Mucosa of rectum (tissue), 2 donors: ENCODE data around the gene PARP15.

Experiments
- H3K27ac ChIP-seq, 2 donors: one replicate each; pipeline ENCODE4 v1.7.0; 2013; ENCODE audit warnings: inconsistent platforms in 2 of 2, low read depth in 2 of 2, low read length in 2 of 2
- H3K27me3 ChIP-seq, 2 donors: one replicate each; pipeline ENCODE4 v1.7.0; 2013; ENCODE audit warnings: low read length in 2 of 2; ENCODE audit not compliant: control insufficient read depth in 2 of 2, insufficient read depth in 2 of 2
- H3K36me3 ChIP-seq, 2 donors: one replicate each; pipeline ENCODE4 v1.7.0; 2013; ENCODE audit warnings: low read length in 2 of 2; ENCODE audit not compliant: control insufficient read depth in 2 of 2, insufficient read depth in 2 of 2
- H3K4me1 ChIP-seq, 2 donors: one replicate each; pipeline ENCODE4 v1.7.0; 2013; ENCODE audit warnings: low read length in 2 of 2, mild to moderate bottlenecking in 1 of 2; ENCODE audit not compliant: control insufficient read depth in 2 of 2, insufficient read depth in 2 of 2
- H3K4me3 ChIP-seq, 2 donors: one replicate each; pipeline ENCODE4 v1.7.0; 2013; ENCODE audit warnings: low read length in 2 of 2
- H3K9ac ChIP-seq, 2 donors: one replicate each; pipeline ENCODE4 v1.7.0; 2013; ENCODE audit warnings: low read length in 2 of 2, low read depth in 1 of 2, mild to moderate bottlenecking in 1 of 2
- H3K9me3 ChIP-seq, 2 donors: one replicate each; pipeline ENCODE4 v1.7.0; 2013; ENCODE audit warnings: low read length in 2 of 2; ENCODE audit not compliant: control insufficient read depth in 2 of 2
- donor health status: healthy.
- donor health status: Normal muscosa, but diverticular disease.

PARP15 gene

GRCh38 chr3:122609798-122610559 lies 32.5 kb downstream of the PARP15 start:
- H3K36me3 ChIP-seq: no peaks in the 10 kb centered on the region
- no peaks in the 10 kb centered on the region for H3K4me1 ChIP-seq
- no peaks in the 10 kb centered on the region for H3K9me3 ChIP-seq
- no peaks in the 10 kb centered on the region for H3K27me3 ChIP-seq
- H3K9ac ChIP-seq: no peak overlapping the region
- H3K27ac ChIP-seq: no peak overlapping the region
- no peak overlapping the region for H3K4me3 ChIP-seq

GRCh38 chr3:122612696-122613095 lies 35.2 kb downstream of the PARP15 start:
- H3K27ac ChIP-seq: no peak overlapping the region
- H3K9ac ChIP-seq: no peak overlapping the region
- no peaks in the 10 kb centered on the region for H3K9me3 ChIP-seq
- no peaks in the 10 kb centered on the region for H3K27me3 ChIP-seq
- no peaks in the 10 kb centered on the region for H3K4me1 ChIP-seq
- H3K36me3 ChIP-seq: no peaks in the 10 kb centered on the region
- H3K4me3 ChIP-seq: no peak overlapping the region

- no peaks in the 10 kb centered on the region for H3K36me3 ChIP-seq
- H3K27me3 ChIP-seq: peaks cover 0 to 4% of the 10 kb centered on the region in 2 donors
- no peaks in the 10 kb centered on the region for H3K4me1 ChIP-seq
- H3K4me3 ChIP-seq: no peak overlapping the region
- H3K9ac ChIP-seq: no peak overlapping the region
- H3K9me3 ChIP-seq: no peaks in the 10 kb centered on the region
- no peak overlapping the region for H3K27ac ChIP-seq
These were observed 37.9 kb downstream of the PARP15 start for GRCh38 chr3:122615303-122615702.

- Histone ChIP-seq H3K36me3 (no peaks in the 10 kb centered on the region), H3K4me3 (no peak overlapping the region), H3K9me3 (no peaks in the 10 kb centered on the region), H3K27ac (no peak overlapping the region), H3K9ac (no peak overlapping the region), H3K4me1 (no peaks in the 10 kb centered on the region), H3K27me3 (peaks cover 0 to 4% of the 10 kb centered on the region in 2 donors)
These were observed 41.2 kb downstream of the PARP15 start for GRCh38 chr3:122618614-122619013.

- H3K9ac ChIP-seq: no peak overlapping the region
- H3K27ac ChIP-seq: no peak overlapping the region
- H3K4me3 ChIP-seq: no peak overlapping the region
- no peaks in the 10 kb centered on the region for H3K4me1 ChIP-seq
- H3K36me3 ChIP-seq: no peaks in the 10 kb centered on the region
- no peaks in the 10 kb centered on the region for H3K9me3 ChIP-seq
- peaks cover 0 to 4% of the 10 kb centered on the region in 2 donors for H3K27me3 ChIP-seq
These were observed 41.6 kb downstream of the PARP15 start for GRCh38 chr3:122619040-122619439.

- Histone ChIP-seq H3K9ac (no peak overlapping the region), H3K36me3 (no peaks in the 10 kb centered on the region), H3K4me1 (no peaks in the 10 kb centered on the region), H3K27me3 (peaks cover 0 to 4% of the 10 kb centered on the region in 2 donors), H3K27ac (no peak overlapping the region), H3K4me3 (no peak overlapping the region), H3K9me3 (no peaks in the 10 kb centered on the region)
These were observed 42.9 kb downstream of the PARP15 start for GRCh38 chr3:122620399-122620798.

GRCh38 chr3:122621112-122621511 lies 43.7 kb downstream of the PARP15 start:
- Histone ChIP-seq H3K9ac (no peak overlapping the region), H3K36me3 (no peaks in the 10 kb centered on the region), H3K4me1 (no peaks in the 10 kb centered on the region), H3K4me3 (no peak overlapping the region), H3K27me3 (peaks cover 0 to 4% of the 10 kb centered on the region in 2 donors), H3K27ac (no peak overlapping the region), H3K9me3 (no peaks in the 10 kb centered on the region)

GRCh38 chr3:122623031-122623829 lies 45.8 kb downstream of the PARP15 start:
- H3K9ac ChIP-seq: no peak overlapping the region
- H3K4me3 ChIP-seq: no peak overlapping the region
- peaks cover 0 to 4% of the 10 kb centered on the region in 2 donors for H3K27me3 ChIP-seq
- no peaks in the 10 kb centered on the region for H3K36me3 ChIP-seq
- H3K4me1 ChIP-seq: no peaks in the 10 kb centered on the region
- no peaks in the 10 kb centered on the region for H3K9me3 ChIP-seq
- no peak overlapping the region for H3K27ac ChIP-seq

- no peaks in the 10 kb centered on the region for H3K36me3 ChIP-seq
- no peaks in the 10 kb centered on the region for H3K4me1 ChIP-seq
These were observed 49.2 kb downstream of the PARP15 start for GRCh38 chr3:122626515-122627180.

GRCh38 chr3:122627301-122627700 lies 49.9 kb downstream of the PARP15 start:
- no peak overlapping the region for H3K27ac ChIP-seq
- no peaks in the 10 kb centered on the region for H3K9me3 ChIP-seq

More at GRCh38 chr3:122626515-122627180, 49.2 kb downstream of the PARP15 start:
- H3K9ac ChIP-seq: no peak overlapping the region
- no peaks in the 10 kb centered on the region for H3K9me3 ChIP-seq
- no peaks in the 10 kb centered on the region for H3K27me3 ChIP-seq
- H3K4me3 ChIP-seq: no peak overlapping the region
- no peak overlapping the region for H3K27ac ChIP-seq

More at GRCh38 chr3:122627301-122627700, 49.9 kb downstream of the PARP15 start:
- no peak overlapping the region for H3K9ac ChIP-seq
- H3K36me3 ChIP-seq: no peaks in the 10 kb centered on the region
- no peaks in the 10 kb centered on the region for H3K27me3 ChIP-seq
- H3K4me1 ChIP-seq: no peaks in the 10 kb centered on the region
- H3K4me3 ChIP-seq: no peak overlapping the region
